GM19238 (cell line): ENCODE measurements around the gene DMRTC1.
"Not testable (repeated sequence)": the region's sequence is repeated elsewhere in the genome, so short reads cannot be mapped to it uniquely, and the experiment has no call there.

Source experiments
- DNase-seq: peaks from one replicate; pipeline ENCODE4 v3.0.0; 2011; ENCODE audit warnings: low spot score; ENCODE audit not compliant: insufficient read length

The DMRTC1 gene, protein sequence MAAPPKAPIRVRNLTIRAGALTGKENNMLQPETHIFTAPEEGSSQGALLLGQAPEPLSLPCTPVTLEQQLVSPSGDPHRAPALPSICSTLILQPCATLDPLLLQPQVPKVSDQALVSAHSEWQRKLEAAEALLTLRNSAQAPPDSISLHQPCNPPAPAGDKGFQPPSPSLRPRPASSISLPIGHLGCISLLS

DNA sequence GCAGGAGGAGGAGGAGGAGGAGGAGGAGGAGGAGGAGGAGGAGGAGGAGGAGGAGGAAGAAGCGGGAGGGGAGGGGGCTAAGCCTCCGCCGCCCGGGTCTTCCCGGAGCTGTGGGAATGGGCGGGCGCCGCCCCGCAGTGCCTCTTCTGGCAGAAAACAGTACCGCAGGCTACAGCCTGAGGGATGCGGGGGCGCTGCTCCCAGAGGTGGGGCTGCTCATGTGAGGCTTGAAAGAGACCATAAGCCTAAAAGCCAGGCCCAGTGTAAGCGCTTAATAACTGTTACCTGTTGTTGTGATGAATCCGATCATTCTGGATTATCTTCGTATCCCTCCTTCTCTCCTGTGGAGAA lies at the start of gene DMRTC1:
Gene DMRTC1, minus strand, starts transcription at position 19 of the 351 bp plus-strand sequence. CDS start 68,143 bp downstream, outside the sequence.
- DNase-seq, result not testable (repeated sequence)

DNA sequence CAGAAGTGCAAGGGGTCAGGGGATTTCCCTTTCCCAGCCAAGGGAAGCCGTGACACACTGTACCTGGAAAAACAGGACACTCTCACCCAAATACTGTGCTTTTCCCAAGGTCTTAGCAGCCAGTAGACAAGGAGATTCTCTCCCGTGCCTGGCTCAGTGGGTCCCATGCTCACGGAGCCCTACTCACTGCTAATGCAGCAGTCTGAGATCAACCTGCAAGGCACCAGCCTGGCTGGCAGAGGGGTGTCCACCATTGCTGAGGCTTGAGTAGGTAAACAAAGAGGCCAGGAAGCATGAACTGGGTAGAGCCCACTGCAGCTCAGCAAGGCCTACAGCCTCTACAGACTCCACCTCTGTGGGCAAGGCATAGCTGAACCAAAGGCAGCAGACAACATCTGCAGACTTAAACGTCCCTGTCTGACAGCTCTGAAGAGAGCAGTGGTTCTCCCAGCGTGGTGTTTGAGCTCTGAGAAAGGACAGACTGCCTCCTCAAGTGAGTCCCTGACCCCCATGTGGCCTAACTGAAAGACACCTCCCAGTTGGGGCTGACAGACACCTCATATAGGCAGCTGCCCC lies 37.3 kb upstream of the DMRTC1 start:
- DNase-seq, result not testable (repeated sequence)

DNA sequence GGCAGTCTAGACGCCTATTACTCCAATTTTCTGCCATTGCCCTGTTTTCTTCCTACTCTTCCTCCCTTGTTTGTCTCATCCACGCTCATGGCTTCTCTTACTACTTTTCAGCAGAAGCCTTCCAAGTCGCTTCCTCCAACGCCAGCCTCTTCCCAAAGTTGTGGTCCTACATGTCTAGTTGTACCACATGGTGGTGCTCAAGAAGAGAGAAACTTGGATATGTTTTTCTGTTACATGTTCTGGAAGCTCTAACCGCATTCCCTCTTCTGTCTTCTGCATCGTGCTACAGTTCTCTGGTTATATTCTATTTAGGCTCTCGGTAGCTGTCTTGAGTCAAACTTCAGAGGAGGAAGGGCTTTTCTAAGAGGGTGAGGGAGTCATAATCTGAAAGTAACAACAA lies 31.2 kb upstream of the DMRTC1 start:
- DNase-seq, result not testable (repeated sequence)

DNA sequence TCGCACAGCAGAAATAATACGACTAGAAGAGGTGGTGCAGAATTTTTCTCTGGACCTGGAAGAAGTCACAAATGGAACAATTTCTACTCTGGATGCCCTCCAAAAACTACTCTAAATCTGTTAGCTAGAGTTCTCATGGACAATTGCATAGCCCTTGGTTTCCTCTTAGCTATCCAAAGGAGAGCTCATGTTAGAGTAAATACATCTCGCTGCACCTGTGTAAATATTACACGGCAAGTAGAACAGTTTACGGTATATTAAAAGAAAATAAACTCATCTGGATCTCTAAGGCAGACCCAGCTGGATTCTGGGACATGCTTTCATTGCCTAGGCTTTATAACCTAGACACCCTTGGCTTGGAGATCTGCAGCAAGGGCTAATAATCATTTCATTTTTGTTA lies 28.2 kb upstream of the DMRTC1 start:
- DNase-seq, result not testable (repeated sequence)

DNA sequence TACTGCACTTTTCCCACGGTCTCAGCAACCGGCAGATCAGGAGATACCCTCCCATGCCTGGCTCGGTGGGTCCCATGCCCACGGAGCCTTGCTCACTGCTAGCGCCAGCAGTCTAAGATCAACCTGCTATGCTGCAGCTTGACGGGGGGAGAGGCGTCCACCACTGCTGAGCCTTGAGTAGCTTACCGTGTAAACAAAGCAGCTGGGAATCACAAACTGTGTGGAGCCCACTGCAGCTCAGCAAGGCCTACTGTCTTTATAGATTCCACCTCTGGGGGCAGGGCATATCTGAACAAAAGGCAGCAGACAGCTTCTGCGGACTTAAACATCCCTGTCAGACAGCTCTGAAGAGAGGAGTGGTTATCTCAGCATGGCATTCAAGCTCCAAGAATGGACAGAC lies 16.3 kb upstream of the DMRTC1 start:
- not testable (repeated sequence) for DNase-seq

DNA sequence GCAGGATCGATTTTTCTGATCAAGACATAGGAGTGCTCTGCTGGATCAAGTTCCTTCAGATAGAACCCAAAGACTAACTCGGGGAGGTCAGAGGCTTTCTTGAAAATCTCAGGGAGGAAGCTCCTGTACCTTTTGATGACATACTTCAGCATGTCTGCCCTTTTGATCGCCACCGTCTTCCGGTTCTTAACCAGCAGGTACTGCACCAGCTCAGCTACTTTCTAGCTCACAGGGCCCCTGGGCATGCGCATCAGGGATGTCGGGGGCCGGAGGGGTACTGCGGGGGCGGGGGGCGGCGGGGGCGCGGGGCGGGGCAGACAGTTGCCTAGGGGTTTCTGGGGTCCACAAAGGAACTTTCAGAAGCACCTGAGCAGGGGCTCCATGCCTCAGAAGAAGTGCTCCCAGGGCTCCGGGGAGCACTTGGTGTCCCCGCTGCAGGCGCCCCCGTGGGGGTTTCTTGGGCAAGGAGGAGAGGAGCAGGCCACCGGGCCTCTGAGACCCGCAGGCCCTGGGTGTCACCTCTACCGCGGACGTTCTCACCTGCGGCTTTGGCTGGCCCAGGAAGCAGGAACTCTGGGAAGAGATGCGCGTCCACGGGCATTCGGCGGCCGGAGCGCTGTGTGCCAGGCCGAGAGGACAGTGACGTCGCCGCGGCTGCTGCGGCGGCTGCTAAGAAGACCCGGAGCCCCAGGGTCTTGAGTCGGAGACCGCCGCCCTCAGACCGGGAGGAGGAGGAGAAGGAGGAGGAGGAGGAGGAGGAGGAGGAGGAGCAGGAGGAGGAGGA lies 410 bp downstream of the DMRTC1 start:
- DNase-seq, result not testable (repeated sequence)

DNA sequence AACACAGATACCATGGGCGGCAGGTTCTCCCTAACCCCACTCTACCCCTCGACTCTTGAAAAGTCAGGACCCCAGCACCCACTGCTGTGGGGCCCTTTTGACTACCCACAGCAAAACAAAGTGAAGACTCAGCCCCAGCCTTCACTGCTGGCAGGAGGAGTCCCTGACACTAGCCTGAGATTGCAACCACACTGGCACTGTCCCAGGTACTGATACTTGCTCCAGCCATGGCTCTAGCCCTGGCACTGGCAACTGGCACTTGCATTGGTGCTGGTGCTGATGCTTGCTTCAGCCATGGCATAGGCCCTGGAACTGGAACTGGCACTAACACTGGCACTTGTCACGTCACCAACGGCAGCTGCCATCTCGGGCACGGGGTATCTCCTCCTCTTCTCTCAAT lies 1.4 kb downstream of the DMRTC1 start:
- not testable (repeated sequence) for DNase-seq

DNA sequence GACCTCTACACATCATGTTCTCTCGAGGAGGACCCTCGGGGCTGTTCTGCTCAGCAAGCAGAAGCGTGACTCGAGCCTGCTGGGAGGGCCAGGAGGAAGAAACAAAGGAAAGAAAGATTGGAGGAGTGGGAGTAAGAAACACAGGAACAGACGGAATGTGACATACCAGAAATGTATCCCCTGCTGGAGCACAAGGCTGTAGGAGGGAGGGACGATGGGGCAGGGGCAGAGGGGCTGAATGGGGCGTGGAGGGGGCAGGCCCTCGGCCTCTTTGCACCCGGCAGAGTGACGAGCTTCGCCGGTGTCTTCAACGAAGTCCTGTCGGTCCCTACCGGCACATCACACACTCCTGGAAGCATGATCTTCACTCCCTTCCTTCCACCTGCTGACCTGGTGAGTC lies 5.7 kb downstream of the DMRTC1 start, which contains the start of gene FAM236A:
Gene FAM236A, plus strand, starts transcription at position 301 of the 400 bp plus-strand sequence. Its CDS starts 57 bp downstream, at position 358.
- DNase-seq, result not testable (repeated sequence)

DNA sequence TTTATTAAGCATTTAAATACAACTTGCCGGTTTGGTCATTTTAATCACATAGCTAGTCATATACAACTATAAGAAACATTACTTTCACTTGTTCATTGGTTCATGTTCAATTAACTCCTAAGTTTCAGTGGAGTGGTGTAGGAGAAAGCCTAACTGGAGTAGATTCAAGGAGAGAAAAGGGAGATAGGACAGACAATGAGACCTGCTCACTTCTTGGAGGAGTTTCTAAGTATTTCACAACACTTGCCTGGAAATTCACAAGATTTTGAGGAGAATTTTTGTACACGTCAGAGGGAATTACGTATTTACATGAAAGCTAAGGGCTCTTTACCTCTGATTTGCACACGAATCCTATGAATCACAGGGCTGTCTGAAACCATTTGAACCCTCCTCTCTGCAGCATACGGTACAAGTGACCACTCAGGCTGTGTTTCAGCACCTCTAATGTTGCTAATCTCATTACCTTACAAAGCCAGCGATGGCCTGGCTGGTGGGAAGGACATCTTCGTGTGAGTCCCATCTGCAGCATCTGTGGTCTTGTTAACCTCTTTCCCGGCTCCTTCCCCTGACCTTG lies 6.7 kb downstream of the DMRTC1 start:
- DNase-seq, result not testable (repeated sequence)

DNA sequence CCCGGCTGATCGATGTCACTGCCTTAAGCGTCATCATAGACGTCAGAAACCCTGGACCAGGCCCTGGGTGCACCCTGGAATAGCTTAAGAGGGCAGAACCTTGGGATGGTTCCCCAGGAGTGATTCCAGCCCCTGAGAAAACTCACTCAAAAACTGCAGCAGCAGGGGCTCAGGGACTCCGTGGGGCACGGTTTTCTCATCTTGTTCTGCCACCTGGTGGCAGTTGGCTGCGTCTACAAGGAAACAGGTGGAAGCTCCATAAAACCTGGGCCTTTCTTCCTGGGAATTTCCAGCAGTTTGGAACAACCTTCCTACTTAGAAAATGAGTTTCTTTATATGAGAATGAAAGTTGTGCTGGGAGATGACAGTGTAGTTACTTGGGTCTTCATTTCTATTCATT lies 7.2 kb downstream of the DMRTC1 start:
- not testable (repeated sequence) for DNase-seq

DNA sequence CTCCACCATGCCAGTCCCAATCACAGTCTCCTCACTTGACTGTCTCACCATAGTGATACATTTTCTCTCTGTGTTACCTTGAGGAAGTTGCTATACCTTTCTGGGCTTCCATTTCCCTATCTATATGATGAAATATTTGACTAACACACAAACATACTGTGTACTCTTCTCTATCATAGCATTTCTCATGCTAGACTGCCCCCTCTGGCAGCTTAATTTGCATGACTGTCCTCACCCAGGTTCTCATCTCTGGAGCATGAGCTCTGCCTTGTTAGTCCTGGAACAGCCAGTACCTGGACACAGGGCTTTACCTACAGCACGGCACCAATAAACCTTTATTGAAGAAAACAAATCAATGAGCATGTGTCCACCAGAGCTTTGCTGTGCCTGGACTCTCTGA lies 11.4 kb downstream of the DMRTC1 start:
- not testable (repeated sequence) for DNase-seq

DNA sequence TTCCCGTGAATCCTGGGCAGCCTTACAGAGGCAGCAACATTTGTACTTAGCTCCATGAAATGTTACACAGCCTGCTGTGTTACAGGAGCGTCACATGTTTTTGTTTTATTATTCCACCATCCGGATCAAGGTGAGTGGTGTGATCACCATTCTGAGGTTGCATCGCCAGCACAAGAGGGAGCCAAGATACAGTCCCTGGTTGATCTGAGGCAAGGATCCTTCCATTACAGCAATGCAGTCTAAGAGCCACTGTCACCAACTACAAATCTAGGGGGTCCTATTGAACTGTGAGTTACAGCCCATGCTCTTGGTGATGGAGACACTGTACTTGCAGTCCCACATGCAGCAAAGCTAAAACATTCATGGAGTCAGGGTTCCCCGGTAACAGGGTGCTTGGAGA lies 27.5 kb downstream of the DMRTC1 start:
- DNase-seq, result not testable (repeated sequence)

DNA sequence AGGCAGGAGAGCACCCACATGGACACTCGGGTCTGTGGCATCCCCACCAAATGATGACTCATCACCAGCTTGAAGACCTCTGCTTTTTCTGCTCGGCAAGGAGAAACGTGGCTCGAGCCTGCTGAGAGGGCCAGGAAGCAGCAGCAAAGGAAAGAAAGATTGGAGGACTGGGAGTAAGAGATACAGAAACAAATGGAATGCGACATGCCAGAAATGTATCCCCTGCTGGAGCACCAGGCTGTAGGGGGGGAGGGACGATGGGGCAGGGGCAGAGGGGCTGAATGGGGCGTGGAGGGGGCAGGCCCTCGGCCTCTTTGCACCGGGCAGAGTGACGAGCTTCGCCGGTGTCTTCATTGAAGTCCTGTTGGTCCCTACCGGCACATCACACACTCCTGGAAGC lies 31.3 kb downstream of the DMRTC1 start, which contains the start of gene FAM236C:
Gene FAM236C, plus strand, starts transcription at position 301 of the 400 bp plus-strand sequence. CDS start 100 bp downstream, outside the sequence.
- not testable (repeated sequence) for DNase-seq

DNA sequence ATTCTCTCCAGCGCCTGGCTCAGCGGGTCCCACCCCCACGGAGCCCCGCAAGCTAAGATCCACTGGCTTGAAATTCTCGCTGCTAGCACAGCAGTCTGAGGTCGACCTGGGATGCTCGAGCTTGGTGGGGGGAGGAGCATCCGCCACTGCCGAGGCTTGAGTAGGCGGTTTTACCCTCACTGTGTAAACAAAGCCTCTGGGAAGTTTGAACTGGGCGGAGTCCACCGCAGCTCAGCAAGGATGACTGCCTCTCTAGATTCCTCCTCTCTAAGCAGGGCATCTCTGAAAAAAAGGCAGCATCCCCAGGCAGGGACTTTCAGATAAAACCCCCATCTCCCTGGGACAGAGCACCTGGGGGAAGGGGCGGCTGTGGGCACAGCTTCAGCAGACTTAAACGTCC lies 53.9 kb downstream of the DMRTC1 start:
- DNase-seq, result not testable (repeated sequence)

DNA sequence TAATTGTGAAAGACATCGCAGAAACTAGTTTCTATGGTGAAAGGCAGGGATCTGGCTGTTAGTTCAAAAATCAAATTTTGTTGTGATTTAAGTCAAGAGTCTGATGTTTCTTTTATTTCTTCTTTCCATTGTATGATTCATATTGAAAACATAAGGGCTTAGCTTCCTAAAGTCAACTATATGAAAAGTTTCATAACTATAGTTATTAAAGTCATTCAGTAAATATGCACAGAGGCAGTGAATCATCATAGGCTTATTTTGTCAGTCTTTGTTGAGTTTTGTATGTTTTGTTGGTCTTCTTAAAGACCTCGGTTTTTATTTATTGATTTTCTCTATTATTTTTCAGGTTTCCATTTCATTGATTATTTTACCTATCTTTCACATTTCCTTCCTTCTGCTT lies 60.7 kb downstream of the DMRTC1 start:
- DNase-seq, result not testable (repeated sequence)

DNA sequence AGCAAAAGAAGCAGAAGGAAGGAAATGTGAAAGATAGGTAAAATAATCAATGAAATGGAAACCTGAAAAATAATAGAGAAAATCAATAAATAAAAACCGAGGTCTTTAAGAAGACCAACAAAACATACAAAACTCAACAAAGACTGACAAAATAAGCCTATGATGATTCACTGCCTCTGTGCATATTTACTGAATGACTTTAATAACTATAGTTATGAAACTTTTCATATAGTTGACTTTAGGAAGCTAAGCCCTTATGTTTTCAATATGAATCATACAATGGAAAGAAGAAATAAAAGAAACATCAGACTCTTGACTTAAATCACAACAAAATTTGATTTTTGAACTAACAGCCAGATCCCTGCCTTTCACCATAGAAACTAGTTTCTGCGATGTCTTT lies 106.1 kb downstream of the DMRTC1 start:
- not testable (repeated sequence) for DNase-seq

DNA sequence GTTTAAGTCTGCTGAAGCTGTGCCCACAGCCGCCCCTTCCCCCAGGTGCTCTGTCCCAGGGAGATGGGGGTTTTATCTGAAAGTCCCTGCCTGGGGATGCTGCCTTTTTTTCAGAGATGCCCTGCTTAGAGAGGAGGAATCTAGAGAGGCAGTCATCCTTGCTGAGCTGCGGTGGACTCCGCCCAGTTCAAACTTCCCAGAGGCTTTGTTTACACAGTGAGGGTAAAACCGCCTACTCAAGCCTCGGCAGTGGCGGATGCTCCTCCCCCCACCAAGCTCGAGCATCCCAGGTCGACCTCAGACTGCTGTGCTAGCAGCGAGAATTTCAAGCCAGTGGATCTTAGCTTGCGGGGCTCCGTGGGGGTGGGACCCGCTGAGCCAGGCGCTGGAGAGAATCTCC lies 112.9 kb downstream of the DMRTC1 start:
- not testable (repeated sequence) for DNase-seq
